C4-2B (cell line): Measurements from ENCODE around the gene GALNTL6.

Experiments used
- H3K27ac ChIP-seq: fragments of 450-650 bp; 2 replicates; pipeline ENCODE4 v1.5.1; 2017
- ZFX ChIP-seq: fragments of 450-650 bp; IDR thresholded peaks from 2 replicates; pipeline ENCODE4 v1.6.1; 2017
- TF ChIP-seq, protein P1 (sequence below): fragments of 450-650 bp; conservative IDR thresholded peaks from 2 replicates; pipeline ENCODE4 v1.5.1; 2017; ENCODE audit warnings: mild to moderate bottlenecking

Gene GALNTL6

DNA sequence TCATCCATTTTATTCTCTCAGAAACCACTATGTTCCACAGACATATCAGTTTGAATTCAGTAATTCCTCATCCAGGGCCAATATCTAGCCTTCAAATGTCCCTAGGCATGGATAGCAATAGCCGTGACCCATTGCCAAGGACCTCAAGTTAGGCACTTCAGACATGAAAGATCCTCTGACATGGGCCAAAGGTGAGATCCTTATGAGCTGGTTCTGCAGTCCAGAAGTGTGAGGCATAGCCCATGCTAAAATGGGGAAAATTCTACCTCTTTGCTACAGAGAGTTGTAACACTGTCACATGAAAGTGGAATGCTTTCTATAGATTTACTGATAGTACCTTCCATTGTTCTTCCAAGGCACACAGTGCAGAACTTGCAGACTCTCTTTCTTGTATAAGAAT, 1005.7 kb downstream of the GALNTL6 start:
- no peak overlapping the region for H3K27ac ChIP-seq
- TF ChIP-seq, protein P1, sequence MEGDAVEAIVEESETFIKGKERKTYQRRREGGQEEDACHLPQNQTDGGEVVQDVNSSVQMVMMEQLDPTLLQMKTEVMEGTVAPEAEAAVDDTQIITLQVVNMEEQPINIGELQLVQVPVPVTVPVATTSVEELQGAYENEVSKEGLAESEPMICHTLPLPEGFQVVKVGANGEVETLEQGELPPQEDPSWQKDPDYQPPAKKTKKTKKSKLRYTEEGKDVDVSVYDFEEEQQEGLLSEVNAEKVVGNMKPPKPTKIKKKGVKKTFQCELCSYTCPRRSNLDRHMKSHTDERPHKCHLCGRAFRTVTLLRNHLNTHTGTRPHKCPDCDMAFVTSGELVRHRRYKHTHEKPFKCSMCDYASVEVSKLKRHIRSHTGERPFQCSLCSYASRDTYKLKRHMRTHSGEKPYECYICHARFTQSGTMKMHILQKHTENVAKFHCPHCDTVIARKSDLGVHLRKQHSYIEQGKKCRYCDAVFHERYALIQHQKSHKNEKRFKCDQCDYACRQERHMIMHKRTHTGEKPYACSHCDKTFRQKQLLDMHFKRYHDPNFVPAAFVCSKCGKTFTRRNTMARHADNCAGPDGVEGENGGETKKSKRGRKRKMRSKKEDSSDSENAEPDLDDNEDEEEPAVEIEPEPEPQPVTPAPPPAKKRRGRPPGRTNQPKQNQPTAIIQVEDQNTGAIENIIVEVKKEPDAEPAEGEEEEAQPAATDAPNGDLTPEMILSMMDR, result no peak
- no peak for TF ChIP-seq ZFX

GRCh38 chr4:172819353-172819752, 1006.1 kb downstream of the GALNTL6 start:
- TF ChIP-seq ZFX, result no peak
- TF ChIP-seq, protein P1, result no peak
- H3K27ac ChIP-seq, result no peak overlapping the region

DNA sequence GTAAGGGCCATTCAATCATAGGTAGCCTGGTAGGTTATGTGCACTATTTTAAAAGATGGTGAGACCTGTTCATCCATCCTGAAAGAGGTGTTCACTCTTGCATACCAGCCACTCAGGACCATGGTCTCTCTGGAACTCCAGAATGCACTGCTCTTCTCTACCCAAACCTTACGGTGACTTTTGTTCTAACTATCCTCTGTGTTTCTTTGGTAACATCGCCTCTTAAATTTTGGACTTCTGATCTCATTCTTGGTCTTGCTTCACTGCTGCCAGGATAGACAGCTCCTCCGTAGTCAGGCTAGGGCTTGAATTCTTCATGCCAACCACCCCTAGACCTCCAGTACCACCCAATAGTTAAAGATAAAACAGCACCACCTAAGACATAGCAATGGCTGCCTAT, 1009.1 kb downstream of the GALNTL6 start:
- H3K27ac ChIP-seq, result no peak overlapping the region
- no peak for TF ChIP-seq ZFX
- TF ChIP-seq, protein P1, result no peak

DNA sequence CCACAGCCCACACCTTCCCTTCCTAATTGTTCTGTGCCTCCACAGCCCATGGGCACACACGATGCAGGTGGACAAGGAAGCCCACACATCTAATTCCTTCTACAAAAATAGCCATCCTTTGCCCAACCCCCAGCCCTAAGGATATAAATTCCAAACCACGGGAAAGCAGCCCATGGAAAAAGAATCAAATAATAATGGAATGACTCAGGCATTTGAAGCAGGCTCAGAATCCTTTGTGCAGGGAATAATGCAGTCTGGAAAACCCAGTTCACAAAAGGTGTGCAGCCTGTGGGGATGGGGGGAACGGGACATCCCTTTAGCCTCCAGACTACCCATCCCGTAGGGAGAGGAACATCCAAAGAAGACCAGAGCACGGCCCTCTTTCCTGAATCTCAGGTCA, 1013.1 kb downstream of the GALNTL6 start:
- TF ChIP-seq, protein P1, result no peak
- TF ChIP-seq ZFX, result no peak
- no peak overlapping the region for H3K27ac ChIP-seq

DNA sequence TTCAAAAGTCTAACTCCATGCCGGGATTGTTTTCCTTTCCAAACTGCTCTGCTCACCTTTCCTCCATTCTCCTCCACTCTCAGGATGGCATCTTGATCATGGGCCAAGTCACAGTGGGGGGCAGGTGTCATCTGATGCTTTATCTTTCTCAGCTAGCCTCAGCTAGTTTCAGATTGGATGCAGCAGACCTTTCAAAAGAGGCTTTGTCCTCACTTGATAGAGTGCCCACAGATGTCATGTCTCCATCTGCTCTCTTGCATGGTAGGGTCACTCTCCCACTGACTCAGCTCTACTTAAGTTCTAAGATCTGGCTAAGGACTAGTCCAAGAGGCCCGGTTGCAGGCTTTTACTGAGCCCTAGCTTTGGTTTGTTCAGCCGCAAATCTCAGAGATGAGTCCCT, 1013.7 kb downstream of the GALNTL6 start:
- H3K27ac ChIP-seq, result no peak overlapping the region
- TF ChIP-seq, protein P1, result no peak
- no peak for TF ChIP-seq ZFX

DNA sequence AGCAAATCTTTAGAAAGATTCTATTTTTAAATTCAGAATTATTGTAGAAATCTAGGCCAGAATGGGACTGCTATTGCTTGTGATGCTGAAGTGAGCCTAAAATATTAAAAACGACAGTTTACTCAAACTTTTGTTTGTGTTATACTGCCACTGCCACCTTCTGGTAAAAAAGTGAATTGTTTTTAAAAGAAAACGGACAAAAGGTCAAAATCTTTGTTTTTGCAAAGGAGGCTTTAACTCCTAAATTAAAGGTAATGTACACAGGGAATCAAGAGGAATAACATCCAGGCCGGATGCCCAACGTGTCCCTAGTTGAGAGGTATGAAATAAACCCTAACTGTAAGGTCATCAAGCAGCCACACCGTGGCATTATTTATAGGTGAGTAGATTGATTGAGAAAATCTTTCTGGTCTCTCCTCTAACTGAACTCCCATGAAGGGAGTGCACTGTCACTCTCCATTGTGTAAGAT, 1017.1 kb downstream of the GALNTL6 start:
- no peak for TF ChIP-seq ZFX
- TF ChIP-seq, protein P1, result peak; percentile 57

DNA sequence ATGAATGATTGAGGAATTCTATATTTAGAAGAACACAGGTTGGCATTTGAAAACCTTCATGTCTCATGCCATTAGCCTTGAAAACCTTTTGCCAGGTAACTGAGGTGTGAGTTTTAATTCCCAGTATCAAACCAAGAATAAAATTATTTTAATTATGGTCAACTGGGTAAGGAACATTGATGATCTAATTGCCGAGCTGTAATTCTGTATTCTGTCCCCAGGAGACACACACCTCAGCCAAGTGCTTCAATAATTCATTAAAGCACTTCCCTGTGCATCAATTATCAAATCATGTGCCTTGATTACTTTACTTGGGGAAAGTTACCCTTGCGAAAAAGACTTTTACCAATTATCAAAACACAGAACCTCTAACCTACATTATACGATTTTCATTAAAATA, 1023.5 kb downstream of the GALNTL6 start:
- no peak for TF ChIP-seq ZFX
- TF ChIP-seq, protein P1, result no peak

More for the DNA sequence above, 1017.1 kb downstream of the GALNTL6 start:
- no peak overlapping the region for H3K27ac ChIP-seq

More for the DNA sequence above, 1023.5 kb downstream of the GALNTL6 start:
- no peak overlapping the region for H3K27ac ChIP-seq
